ENCODE measurements around the gene ZFP69.
A peak's percentile ranks its signal among the peaks of the same experiment; 100 is the strongest.

The ZFP69 gene

DNA sequence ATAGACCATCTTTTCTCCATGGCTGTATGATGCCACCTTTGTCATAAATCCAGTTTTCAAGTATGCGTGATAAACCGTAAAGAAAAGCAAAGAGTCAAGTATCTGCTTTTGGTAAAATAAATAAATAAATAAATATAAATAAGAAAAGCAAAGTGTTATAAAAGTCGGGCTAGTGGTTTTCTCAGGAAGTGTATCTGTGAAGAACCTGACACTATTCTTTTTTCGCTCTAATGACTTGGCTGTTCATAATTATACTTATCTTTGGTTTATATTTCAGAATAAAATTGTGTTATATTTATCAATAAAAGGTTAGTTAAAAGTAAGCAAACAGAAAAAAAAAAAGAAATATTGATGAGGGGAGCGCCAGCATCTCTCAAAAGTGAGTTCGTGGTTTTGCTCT lies 30.9 kb downstream of the ZFP69 start:
- Histone ChIP-seq H2AFZ (ENCODE audit: low read length) (peak overlapping the region; percentile 76), H4K20me1 (ENCODE audit: insufficient read depth, low read length) (no peaks in the 10 kb centered on the region), H3K9ac (ENCODE audit: low read length) (peak overlapping the region; percentile 34; the same call in 1 of the 2 replicates), H3K4me1 (ENCODE audit: low read length) (no peaks in the 10 kb centered on the region), H3K4me3 (ENCODE audit: low read length) (peak overlapping the region; percentile 61), H3F3A (ENCODE audit: insufficient read depth, low read length) (no peaks in the 10 kb centered on the region), H3K9me2 (replicated peaks; ENCODE audit: insufficient read depth, low read length) (no peaks in the 10 kb centered on the region), H3K9me3 (replicated peaks; ENCODE audit: insufficient read depth, low read length) (no peaks in the 10 kb centered on the region), H3K36me3 (replicated peaks; ENCODE audit: insufficient read depth, low read length) (no peaks in the 10 kb centered on the region), H3K4me2 (ENCODE audit: low read depth, low read length) (peak overlapping the region; percentile 26; the same call in 1 of the 2 replicates), H3K27ac (ENCODE audit: low read length) (no peak overlapping the region), H3K79me2 (ENCODE audit: low read length) (no peaks in the 10 kb centered on the region), H3K27me3 (replicated peaks; ENCODE audit: insufficient read depth, low read length) (no peaks in the 10 kb centered on the region)
- TF ChIP-seq EZH2phosphoT487 (IDR thresholded peaks at IDR 0.05; ENCODE audit: low read length) = no peak
- no peak for TF ChIP-seq CTCF (IDR thresholded peaks at IDR 0.05; ENCODE audit: low read length)
- TF ChIP-seq EZH2 (optimal IDR thresholded peaks at IDR 0.05; ENCODE audit: low read depth, low read length) = no peak
- DNase-seq = no peak

DNA sequence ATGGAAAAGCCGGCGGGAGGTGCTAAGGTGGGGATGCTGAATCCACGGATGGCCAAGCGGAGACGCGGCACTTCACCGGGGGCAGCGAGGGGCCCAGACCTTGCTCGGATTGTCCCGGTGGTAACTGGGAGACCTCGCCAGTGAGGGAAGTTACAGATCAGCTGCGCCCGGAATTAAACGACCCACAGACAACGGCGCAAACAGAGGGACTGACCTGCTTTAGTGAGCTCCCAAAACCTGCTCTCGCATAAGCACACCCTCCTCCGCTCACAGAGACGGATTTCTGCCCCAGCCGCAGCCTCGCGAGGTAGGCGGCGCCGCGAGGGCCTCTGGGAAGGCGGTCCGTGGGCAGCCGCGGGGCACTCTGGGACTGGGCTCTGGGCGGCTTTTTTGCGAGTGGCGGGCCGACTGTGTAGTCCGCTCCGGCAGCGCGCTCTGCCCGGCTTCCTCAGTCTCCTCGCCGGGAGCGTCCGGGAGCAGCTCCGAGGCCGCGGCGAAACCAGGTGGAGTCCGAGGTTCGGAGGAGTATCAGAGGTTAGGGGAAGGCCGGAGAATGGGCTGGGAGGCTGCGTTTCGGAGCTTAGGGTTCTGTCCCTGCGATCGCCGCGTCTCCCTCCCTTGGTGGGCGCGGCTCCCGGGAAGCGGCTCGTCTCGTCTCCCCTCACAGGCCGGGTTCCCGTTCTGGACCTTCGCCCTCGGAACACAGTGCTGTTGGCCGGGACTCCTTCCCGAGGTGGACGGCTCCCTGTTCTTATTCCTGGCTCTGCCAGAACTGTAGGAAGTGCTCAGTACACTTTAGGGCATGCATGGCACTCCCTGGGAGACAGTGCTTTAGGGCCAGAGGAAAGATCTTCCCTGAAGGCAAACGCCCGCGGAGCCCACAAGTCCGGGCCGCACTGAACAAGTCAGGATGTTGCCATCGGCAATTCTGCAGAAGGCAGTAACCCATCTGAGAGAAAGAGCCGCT lies 31.6 kb downstream of the ZFP69 start, which contains the start of gene EXO5:
TSS of gene EXO5 (plus strand) at position 393 of the 967 bp plus-strand sequence. CDS start 5,778 bp downstream, outside the sequence.
- H3K4me3 ChIP-seq (ENCODE audit: low read length) = peak within 1 kb of the TSS; percentile 61

GRCh38 chr1:40519517-40519916 lies 42.4 kb downstream of the ZFP69 start:
- Histone ChIP-seq H3K27me3 (replicated peaks; ENCODE audit: insufficient read depth, low read length) (no peaks in the 10 kb centered on the region), H3K9me3 (replicated peaks; ENCODE audit: insufficient read depth, low read length) (no peaks in the 10 kb centered on the region), H3K4me1 (ENCODE audit: low read length) (no peaks in the 10 kb centered on the region), H3F3A (ENCODE audit: insufficient read depth, low read length) (no peaks in the 10 kb centered on the region), H3K27ac (ENCODE audit: low read length) (no peak overlapping the region), H3K9ac (ENCODE audit: low read length) (no peak overlapping the region), H3K4me2 (ENCODE audit: low read depth, low read length) (no peak overlapping the region), H2AFZ (ENCODE audit: low read length) (no peak overlapping the region), H3K36me3 (replicated peaks; ENCODE audit: insufficient read depth, low read length) (no peaks in the 10 kb centered on the region), H3K79me2 (ENCODE audit: low read length) (no peaks in the 10 kb centered on the region), H4K20me1 (ENCODE audit: insufficient read depth, low read length) (no peaks in the 10 kb centered on the region), H3K4me3 (ENCODE audit: low read length) (no peak overlapping the region), H3K9me2 (replicated peaks; ENCODE audit: insufficient read depth, low read length) (no peaks in the 10 kb centered on the region)
- DNase-seq = no peak
- TF ChIP-seq EZH2phosphoT487 (IDR thresholded peaks at IDR 0.05; ENCODE audit: low read length) (no peak), CTCF (IDR thresholded peaks at IDR 0.05; ENCODE audit: low read length) (no peak), EZH2 (optimal IDR thresholded peaks at IDR 0.05; ENCODE audit: low read depth, low read length) (no peak)

More for the DNA sequence above, 31.6 kb downstream of the ZFP69 start, which contains the start of gene EXO5:
- Histone ChIP-seq H3K9me2 (replicated peaks; ENCODE audit: insufficient read depth, low read length) (no peaks in the 10 kb centered on the region), H3K9me3 (replicated peaks; ENCODE audit: insufficient read depth, low read length) (no peaks in the 10 kb centered on the region), H2AFZ (ENCODE audit: low read length) (peak within 1 kb of the TSS; percentile 76), H3K27ac (ENCODE audit: low read length) (no peak within 1 kb of the TSS), H3K36me3 (replicated peaks; ENCODE audit: insufficient read depth, low read length) (no peaks in the 10 kb centered on the region), H3K4me2 (ENCODE audit: low read depth, low read length) (peak within 1 kb of the TSS; percentile 26), H3K4me1 (ENCODE audit: low read length) (no peaks in the 10 kb centered on the region), H3F3A (ENCODE audit: insufficient read depth, low read length) (no peaks in the 10 kb centered on the region), H3K9ac (ENCODE audit: low read length) (peak within 1 kb of the TSS; percentile 34; the same call in 1 of the 2 replicates), H4K20me1 (ENCODE audit: insufficient read depth, low read length) (no peaks in the 10 kb centered on the region), H3K27me3 (replicated peaks; ENCODE audit: insufficient read depth, low read length) (no peaks in the 10 kb centered on the region), H3K79me2 (ENCODE audit: low read length) (no peaks in the 10 kb centered on the region)
- DNase-seq = peak; percentile 70
- TF ChIP-seq EZH2phosphoT487 (IDR thresholded peaks at IDR 0.05; ENCODE audit: low read length) (no peak), CTCF (IDR thresholded peaks at IDR 0.05; ENCODE audit: low read length) (no peak), EZH2 (optimal IDR thresholded peaks at IDR 0.05; ENCODE audit: low read depth, low read length) (no peak)
